ENCODE results near the gene PACRG. TPM values are rescaled to one million over a fixed set of nuclear protein-coding genes. Genes with fewer than 3 reads are reported as not detected.
A peak's percentile ranks its signal among the peaks of the same experiment; 100 is the strongest.

The PACRG gene
- total and polyA plus RNA-seq, 2 of the 13 experiments (the other 11 are each of a cell fraction or from before 2014, with no cell fraction given), result 0.13 TPM; not detected in 1

DNA sequence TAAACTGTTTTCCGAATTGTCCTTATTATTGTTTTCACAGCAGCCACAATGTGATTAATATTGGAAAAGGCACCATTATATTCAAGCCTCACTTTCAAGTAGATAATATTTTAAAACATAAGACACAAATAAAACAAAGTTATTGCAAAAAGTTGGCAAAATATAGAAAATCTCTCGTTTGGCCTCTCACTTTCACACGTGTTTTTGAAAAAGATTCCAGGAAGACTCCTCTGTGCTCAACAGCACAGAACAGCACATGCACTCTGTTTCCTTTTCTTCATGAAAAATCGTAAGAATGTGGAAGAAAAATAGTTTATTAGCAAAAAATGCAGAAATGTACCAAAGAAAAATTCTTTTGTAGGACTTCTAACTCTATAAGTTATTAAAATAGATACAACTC, 46.9 kb upstream of the PACRG start:
- Histone ChIP-seq H3K9ac (ENCODE audit: insufficient read depth, low read depth, low read length) (no peak overlapping the region), H3K4me1 (ENCODE audit: insufficient read depth, low read length) (peaks cover 11% of the 10 kb centered on the region), H3K4me2 (ENCODE audit: low read depth, low read length) (no peak overlapping the region), H3K4me3 (replicated peaks in 1 of 3; ENCODE audit: insufficient read depth in 1 of 3, low read depth in 2 of 3, low read length in 3 of 3) (peak overlapping the region in 1 of 3 experiments; percentile 8; a peak in 1 of 6 replicates), H4K20me1 (ENCODE audit: insufficient read depth, low read length) (no peaks in the 10 kb centered on the region), H3K27ac (ENCODE audit: extremely low read length, insufficient read depth, low read length) (no peak overlapping the region), H3K79me2 (ENCODE audit: insufficient read depth, low read length) (no peaks in the 10 kb centered on the region), H3K36me3 (replicated peaks in 1 of 2; ENCODE audit: control insufficient read depth in 1 of 2, insufficient read depth in 2 of 2, low read length in 2 of 2) (no peaks in the 10 kb centered on the region), H2AFZ (ENCODE audit: low read length) (no peak overlapping the region), H3K27me3 (ENCODE audit: control insufficient read depth in 1 of 2, insufficient read depth in 2 of 2, low read length in 2 of 2) (no peaks in the 10 kb centered on the region), H3K9me3 (ENCODE audit: low read length) (peaks cover 12% of the 10 kb centered on the region; the same call in 1 of the 2 replicates)
- BruUV-seq (replicated peaks), result no TSS peak
- FAIRE-seq, result no peak
- intact Hi-C loops (cut with micrococcal nuclease; ENCODE audit: unreplicated experiment) (no loop called here), in situ Hi-C loops (cut with HindIII; ENCODE audit: extremely low pct_ligation_motif_present, low pct_unique_long_range_greater_than_20kb) (no loop called here)
- ChIA-PET POLR2A (no interaction called here), CTCF (ENCODE audit: low intra/inter-chr PET ratio, low total read pairs) (no interaction called here)
- WGBS (ENCODE audit: low lambda C conversion rate), result 19% methylated on average over 4 of the region's 4 CpGs
- ATAC-seq, result no peak
- DNase-seq (ENCODE audit: low spot score), result no peak
- TF ChIP-seq ZBTB39 (CRISPR knock-in tag; IDR thresholded peaks at IDR 0.05) (no peak), SRSF1 (optimal IDR thresholded peaks at IDR 0.05; ENCODE audit: low read depth, low read length) (no peak), PITX1 (CRISPR knock-in tag; IDR thresholded peaks at IDR 0.05) (no peak), BRF2 (CRISPR knock-in tag; IDR thresholded peaks at IDR 0.05) (no peak), HOXA9 (CRISPR knock-in tag; IDR thresholded peaks at IDR 0.05; ENCODE audit: borderline replicate concordance) (no peak), IRF9 (CRISPR knock-in tag; IDR thresholded peaks at IDR 0.05; ENCODE audit: borderline replicate concordance) (no peak), GPN1 (CRISPR knock-in tag; IDR thresholded peaks at IDR 0.05; ENCODE audit: borderline replicate concordance) (no peak), ZNF160 (CRISPR knock-in tag; IDR thresholded peaks at IDR 0.05) (no peak), ZNF337 (CRISPR knock-in tag; IDR thresholded peaks at IDR 0.05; ENCODE audit: borderline replicate concordance, low read depth) (no peak), ZBTB42 (CRISPR knock-in tag; IDR thresholded peaks at IDR 0.05) (no peak)
- TF ChIP-seq, protein P1, sequence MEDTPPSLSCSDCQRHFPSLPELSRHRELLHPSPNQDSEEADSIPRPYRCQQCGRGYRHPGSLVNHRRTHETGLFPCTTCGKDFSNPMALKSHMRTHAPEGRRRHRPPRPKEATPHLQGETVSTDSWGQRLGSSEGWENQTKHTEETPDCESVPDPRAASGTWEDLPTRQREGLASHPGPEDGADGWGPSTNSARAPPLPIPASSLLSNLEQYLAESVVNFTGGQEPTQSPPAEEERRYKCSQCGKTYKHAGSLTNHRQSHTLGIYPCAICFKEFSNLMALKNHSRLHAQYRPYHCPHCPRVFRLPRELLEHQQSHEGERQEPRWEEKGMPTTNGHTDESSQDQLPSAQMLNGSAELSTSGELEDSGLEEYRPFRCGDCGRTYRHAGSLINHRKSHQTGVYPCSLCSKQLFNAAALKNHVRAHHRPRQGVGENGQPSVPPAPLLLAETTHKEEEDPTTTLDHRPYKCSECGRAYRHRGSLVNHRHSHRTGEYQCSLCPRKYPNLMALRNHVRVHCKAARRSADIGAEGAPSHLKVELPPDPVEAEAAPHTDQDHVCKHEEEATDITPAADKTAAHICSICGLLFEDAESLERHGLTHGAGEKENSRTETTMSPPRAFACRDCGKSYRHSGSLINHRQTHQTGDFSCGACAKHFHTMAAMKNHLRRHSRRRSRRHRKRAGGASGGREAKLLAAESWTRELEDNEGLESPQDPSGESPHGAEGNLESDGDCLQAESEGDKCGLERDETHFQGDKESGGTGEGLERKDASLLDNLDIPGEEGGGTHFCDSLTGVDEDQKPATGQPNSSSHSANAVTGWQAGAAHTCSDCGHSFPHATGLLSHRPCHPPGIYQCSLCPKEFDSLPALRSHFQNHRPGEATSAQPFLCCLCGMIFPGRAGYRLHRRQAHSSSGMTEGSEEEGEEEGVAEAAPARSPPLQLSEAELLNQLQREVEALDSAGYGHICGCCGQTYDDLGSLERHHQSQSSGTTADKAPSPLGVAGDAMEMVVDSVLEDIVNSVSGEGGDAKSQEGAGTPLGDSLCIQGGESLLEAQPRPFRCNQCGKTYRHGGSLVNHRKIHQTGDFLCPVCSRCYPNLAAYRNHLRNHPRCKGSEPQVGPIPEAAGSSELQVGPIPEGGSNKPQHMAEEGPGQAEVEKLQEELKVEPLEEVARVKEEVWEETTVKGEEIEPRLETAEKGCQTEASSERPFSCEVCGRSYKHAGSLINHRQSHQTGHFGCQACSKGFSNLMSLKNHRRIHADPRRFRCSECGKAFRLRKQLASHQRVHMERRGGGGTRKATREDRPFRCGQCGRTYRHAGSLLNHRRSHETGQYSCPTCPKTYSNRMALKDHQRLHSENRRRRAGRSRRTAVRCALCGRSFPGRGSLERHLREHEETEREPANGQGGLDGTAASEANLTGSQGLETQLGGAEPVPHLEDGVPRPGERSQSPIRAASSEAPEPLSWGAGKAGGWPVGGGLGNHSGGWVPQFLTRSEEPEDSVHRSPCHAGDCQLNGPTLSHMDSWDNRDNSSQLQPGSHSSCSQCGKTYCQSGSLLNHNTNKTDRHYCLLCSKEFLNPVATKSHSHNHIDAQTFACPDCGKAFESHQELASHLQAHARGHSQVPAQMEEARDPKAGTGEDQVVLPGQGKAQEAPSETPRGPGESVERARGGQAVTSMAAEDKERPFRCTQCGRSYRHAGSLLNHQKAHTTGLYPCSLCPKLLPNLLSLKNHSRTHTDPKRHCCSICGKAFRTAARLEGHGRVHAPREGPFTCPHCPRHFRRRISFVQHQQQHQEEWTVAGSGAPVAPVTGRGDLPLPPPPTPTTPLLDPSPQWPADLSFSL (CRISPR knock-in tag; IDR thresholded peaks at IDR 0.05), result no peak
